Measurements from ENCODE around the gene RNU1-1.
"Not testable (repeated sequence)": the region's sequence is repeated elsewhere in the genome, so short reads cannot be mapped to it uniquely, and the experiment has no call there.

RNU1-1 gene

DNA sequence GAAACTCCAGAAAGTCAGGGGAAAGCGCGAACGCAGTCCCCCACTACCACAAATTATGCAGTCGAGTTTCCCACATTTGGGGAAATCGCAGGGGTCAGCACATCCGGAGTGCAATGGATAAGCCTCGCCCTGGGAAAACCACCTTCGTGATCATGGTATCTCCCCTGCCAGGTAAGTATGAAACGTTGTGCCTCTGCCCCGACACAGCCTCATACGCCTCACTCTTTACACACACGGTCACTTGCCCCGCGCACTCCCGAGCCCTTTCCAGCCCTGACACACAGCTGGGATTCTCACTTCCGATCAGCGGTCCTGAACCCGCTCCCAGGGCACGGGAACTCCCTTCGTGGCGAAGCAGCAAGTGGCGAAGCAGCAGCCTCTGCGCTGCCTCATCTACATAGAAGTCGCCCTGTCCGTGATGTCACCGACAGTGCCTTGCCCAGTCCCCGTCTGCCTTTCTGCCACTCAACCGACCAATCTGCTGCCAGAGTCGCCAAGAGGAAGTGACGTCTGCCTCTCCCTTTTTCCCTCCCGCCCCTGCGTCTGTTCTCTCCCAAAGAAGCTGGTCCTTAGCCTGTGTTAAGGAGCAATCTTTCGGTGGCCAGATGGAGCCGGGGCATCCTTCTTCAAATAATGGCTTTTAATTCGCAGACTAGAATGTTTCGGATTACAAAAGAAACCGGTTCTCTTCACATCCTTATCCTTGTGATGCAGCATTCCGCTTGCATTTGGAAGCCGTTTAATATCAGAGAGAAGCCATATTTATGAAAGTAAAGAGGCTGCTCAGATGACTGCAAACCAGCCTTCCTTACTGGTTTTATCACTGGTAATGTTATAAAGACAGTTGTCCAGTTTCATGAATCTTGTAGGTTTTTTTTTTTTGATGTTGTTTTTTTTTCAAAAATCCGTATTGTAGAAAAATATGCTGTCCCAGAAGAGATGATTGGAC is at the start of gene RNU1-1:
Gene RNU1-1 (minus strand): TSS at position 179 of the 949 bp plus-strand sequence.
- DNase-seq, result peak; percentile 50 to 96 (median 89)

DNA sequence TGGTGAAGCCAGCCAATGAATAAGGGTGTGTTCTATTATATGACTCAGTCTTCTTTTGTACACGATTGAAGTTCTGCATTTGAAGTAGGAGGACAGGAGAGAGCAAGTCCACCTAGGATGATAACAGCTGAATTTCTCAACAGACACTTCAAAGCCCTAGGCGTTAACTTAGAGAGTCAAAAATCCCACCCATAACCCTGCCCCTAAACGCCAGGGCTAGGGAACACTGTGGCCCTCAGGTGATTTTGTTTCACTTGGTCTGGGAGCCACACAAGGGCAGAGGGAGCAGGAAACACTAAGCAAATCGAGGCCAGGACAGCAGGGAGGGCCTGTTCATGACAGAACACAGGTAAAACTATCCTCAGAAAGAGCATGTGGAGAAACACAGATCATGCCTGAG is 47.0 kb upstream of the RNU1-1 start:
- DNase-seq, result not testable (repeated sequence)

- not testable (repeated sequence) for DNase-seq
These were observed 46.4 kb upstream of the RNU1-1 start for GRCh38 chr1:16560498-16560897.

- DNase-seq, result not testable (repeated sequence)
These were observed 45.6 kb upstream of the RNU1-1 start for GRCh38 chr1:16559688-16560087.

DNA sequence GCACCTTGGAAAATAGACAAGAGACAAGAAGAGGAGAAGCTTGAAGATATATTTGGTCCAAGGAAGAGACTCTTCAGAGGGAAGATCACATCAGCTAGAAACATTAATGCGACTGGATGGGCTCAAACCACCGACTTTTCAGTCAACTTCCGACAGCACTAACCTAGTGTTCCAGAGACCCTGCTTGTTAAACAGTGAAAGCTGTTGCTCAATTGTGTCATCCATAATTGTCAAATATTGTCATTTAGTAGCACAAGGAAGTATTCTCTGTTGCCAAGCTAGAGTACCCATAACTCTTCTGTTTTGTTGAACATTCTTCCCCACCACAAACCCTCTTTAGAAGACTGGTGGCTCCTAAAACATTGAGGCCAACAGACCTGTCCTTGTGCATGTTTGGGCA is 42.9 kb upstream of the RNU1-1 start:
- not testable (repeated sequence) for DNase-seq

GRCh38 chr1:16553244-16553643 is 39.2 kb upstream of the RNU1-1 start:
- DNase-seq, result not testable (repeated sequence)

GRCh38 chr1:16550212-16550918 is 36.3 kb upstream of the RNU1-1 start:
- DNase-seq, result not testable (repeated sequence)

DNA sequence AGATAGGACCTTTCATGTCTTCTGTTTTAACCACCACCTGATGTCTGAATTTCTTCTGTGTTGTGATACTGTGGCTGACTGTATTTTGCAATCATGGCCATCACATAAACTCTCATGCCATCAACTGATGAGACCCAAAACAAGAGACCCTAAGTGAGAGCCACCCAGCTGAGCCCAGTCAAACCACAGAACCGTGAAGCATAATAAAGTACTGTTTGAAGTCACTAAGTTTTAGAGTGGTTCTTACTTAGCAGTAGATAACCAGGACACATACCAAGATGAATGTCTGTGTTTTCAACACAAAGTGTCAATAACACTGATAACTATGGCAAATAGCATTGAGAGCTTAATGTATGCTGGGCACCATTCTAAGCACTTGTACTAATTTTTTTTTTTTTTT is 35.5 kb upstream of the RNU1-1 start:
- not testable (repeated sequence) for DNase-seq

GRCh38 chr1:16547502-16548241 is 33.6 kb upstream of the RNU1-1 start:
- not testable (repeated sequence) for DNase-seq

GRCh38 chr1:16545682-16546095 is 31.6 kb upstream of the RNU1-1 start:
- peak in 2 of 3 experiments; percentile 42 to 69 for DNase-seq

DNA sequence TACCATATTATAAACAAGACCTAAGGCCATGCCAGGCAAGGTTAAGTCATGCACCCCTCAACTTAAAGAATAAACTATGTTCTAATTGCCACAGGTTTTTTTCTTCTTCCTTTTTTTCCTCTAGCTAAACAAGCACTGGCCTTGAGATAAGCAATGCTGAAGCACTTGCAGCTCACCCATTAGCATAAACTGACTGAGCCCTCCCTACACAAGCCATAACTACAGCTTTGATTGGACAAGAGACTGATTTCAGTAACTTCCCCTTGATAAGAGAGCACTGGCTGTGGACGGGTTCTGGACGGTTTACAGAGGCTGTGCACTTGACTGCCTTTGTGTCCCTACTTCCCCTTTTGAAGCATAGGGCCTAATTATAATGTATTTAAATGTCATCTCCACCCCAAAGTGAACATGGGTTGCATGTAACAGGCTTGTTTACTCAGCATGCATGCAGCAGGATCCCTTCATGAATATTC is 26.4 kb upstream of the RNU1-1 start:
- DNase-seq, result not testable (repeated sequence)

GRCh38 chr1:16537528-16537927 is 23.4 kb upstream of the RNU1-1 start:
- DNase-seq, result not testable (repeated sequence)

DNA sequence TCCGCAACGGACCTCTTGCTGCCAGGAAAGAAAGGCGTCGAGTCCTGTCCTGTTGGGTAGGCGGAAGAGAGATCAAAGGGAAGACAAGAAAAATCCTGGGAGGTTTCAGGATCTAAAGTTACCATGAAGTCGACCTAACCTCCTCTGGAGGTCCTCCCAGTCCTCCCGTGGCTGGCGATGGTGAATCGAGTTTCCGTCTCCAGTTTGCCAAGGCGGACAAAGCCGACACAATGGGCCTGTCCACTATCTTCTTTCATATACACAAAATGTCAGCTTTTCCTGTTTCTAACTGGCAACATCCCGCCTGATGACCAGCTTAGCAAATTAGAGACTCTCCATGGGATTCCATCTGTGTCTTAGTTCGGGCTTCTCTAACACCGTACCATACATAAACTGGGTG is 22.7 kb upstream of the RNU1-1 start:
- not testable (repeated sequence) for DNase-seq

DNA sequence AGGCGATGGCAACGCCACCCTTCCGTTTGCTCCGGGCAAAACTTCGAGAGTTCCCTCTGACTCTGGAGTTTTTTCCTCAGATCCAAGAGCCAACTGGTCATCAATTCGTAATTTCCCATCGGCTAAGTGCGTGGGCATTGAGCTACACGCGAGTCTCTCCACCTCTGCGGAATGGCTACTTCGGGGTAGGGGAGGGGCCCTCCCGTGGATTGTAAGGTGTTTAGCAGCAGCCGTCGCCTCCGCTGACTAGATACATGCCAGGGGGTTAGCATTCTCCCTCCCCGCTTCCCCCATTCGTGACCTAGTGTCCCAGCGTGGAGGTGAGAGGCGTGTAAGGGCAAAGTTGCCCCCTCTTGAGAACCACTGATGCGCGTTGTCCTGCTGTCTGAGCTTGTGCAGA is 21.8 kb upstream of the RNU1-1 start:
- DNase-seq, result not testable (repeated sequence)

GRCh38 chr1:16535487-16535886 is 21.4 kb upstream of the RNU1-1 start:
- DNase-seq, result not testable (repeated sequence)

DNA sequence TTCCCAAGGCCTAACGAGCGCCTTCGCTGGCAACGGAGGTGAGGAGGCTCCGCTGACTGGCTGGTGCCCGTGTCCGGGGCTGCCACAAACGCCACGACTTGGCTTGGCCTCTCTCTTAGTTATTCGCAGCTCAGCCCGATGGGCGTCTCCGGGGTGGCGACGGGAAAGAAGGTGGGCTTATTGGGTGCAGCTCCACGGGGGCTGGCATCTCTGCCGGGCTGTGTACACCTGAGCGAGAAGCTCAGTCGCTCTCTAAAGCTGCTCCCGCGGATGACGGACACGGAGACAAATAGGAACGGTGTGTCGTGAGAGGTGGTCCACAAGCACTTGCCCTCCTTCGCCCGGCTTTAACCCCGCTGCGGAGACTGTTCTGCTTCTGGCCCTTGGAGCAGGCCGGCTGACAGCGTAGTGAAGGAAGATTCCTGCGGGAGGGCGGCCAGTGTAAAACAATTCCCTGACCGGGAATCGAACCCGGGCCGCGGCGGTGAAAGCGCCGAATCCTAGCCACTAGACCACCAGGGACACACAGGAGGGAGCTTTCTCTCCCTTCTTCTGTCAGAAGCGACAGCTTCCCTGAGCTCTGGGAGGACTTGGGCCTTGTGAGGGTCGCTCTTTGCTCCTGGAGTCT is 20.9 kb upstream of the RNU1-1 start:
- DNase-seq, result not testable (repeated sequence)

GRCh38 chr1:16534239-16534828 is 20.2 kb upstream of the RNU1-1 start:
- not testable (repeated sequence) for DNase-seq

- DNase-seq, result not testable (repeated sequence)
These were observed 18.3 kb upstream of the RNU1-1 start for GRCh38 chr1:16532235-16532991.

GRCh38 chr1:16528338-16528737 is 14.3 kb upstream of the RNU1-1 start:
- not testable (repeated sequence) for DNase-seq

DNA sequence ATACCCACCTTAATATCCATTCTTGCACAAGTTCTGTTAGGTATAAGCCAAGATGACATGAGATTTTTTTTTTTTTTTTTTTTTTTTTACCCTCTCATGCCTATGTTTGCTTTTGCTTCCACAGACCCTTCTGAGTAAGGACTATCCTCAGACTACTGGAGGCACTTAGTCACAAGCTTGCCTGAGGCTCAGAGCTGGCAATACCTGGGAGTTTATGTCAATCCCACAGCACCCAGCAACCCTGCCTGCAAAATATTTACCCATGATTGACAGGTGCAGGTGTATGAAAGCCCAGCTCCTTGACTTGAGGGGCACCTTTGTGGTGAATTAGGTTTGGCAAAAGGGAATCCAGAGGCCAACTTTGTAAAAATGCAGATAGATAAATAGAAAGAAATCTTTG is 11.7 kb upstream of the RNU1-1 start:
- peak in 1 of 3 experiments; percentile 51 for DNase-seq

DNA sequence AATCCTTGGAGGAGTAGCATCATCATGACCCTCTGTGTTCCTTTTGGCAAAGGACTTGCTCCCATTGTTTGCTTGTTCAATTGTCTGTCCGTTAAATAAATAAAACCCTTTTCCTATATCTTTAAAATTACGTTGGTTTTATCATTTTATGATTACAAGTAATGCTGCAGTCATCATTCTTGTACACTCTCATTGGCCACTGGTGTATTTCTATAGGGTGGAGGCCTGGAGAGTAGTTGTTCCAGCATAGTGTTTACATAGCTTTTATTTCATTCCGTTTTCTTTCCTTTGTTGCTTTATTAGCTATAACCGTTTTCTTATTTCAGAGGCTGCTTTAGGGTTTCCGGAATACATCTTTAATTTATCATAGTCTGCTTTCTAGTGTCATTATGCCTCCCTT is 7.6 kb upstream of the RNU1-1 start:
- DNase-seq, result not testable (repeated sequence)
